Inflammatory macrophage treated with lipopolysaccharide for 4 hours (primary cell): ENCODE data around the gene MESP2.

Source experiments
- DNase-seq: peaks from one replicate; pipeline ENCODE4 v3.0.0-alpha.2; 2020

Gene MESP2

GRCh38 chr15:89776274-89777072 is at the start of gene MESP2:
Gene MESP2, plus strand, starts transcription at chr15:89776332. Its CDS starts 26 bp downstream, at chr15:89776358.
- peak; percentile 87 for DNase-seq

- no peak for DNase-seq
Measured at GRCh38 chr15:89728254-89728653, 47.9 kb upstream of the MESP2 start.

- DNase-seq = no peak
Measured at GRCh38 chr15:89731275-89731674, 44.9 kb upstream of the MESP2 start.

GRCh38 chr15:89732451-89733172 is 43.5 kb upstream of the MESP2 start:
- DNase-seq = no peak

GRCh38 chr15:89735773-89736172 is 40.4 kb upstream of the MESP2 start:
- DNase-seq = no peak

GRCh38 chr15:89740137-89740536 is 36.0 kb upstream of the MESP2 start:
- peak; percentile 57 for DNase-seq

GRCh38 chr15:89743011-89743410 is 33.1 kb upstream of the MESP2 start:
- DNase-seq = no peak

GRCh38 chr15:89743594-89743993 is 32.5 kb upstream of the MESP2 start:
- DNase-seq = no peak

GRCh38 chr15:89745131-89745530 is 31.0 kb upstream of the MESP2 start:
- no peak for DNase-seq

- no peak for DNase-seq
Measured at GRCh38 chr15:89745768-89746167, 30.4 kb upstream of the MESP2 start.

- DNase-seq = no peak
Measured at GRCh38 chr15:89746386-89746780, 29.7 kb upstream of the MESP2 start.

- no peak for DNase-seq
Measured at GRCh38 chr15:89747708-89748682, 28.1 kb upstream of the MESP2 start.

- no peak for DNase-seq
Measured at GRCh38 chr15:89749054-89749453, 27.1 kb upstream of the MESP2 start.

GRCh38 chr15:89749526-89749925 is 26.6 kb upstream of the MESP2 start:
- DNase-seq = no peak

- no peak for DNase-seq
Measured at GRCh38 chr15:89749951-89750559, 26.1 kb upstream of the MESP2 start.

- peak; percentile 93 for DNase-seq
Measured at GRCh38 chr15:89750560-89751542, 25.3 kb upstream of the MESP2 start, which contains the start of gene MESP1. Gene MESP1, minus strand, starts transcription at chr15:89751249. Its CDS starts 18 bp downstream, at chr15:89751231.

- no peak for DNase-seq
Measured at GRCh38 chr15:89751748-89752147, 24.4 kb upstream of the MESP2 start.

GRCh38 chr15:89753855-89754254 is 22.3 kb upstream of the MESP2 start:
- no peak for DNase-seq

GRCh38 chr15:89754361-89755154 is 21.6 kb upstream of the MESP2 start:
- no peak for DNase-seq

- DNase-seq = no peak
Measured at GRCh38 chr15:89755701-89756100, 20.4 kb upstream of the MESP2 start.
